ENCODE results near the gene EOGT.

DNA sequence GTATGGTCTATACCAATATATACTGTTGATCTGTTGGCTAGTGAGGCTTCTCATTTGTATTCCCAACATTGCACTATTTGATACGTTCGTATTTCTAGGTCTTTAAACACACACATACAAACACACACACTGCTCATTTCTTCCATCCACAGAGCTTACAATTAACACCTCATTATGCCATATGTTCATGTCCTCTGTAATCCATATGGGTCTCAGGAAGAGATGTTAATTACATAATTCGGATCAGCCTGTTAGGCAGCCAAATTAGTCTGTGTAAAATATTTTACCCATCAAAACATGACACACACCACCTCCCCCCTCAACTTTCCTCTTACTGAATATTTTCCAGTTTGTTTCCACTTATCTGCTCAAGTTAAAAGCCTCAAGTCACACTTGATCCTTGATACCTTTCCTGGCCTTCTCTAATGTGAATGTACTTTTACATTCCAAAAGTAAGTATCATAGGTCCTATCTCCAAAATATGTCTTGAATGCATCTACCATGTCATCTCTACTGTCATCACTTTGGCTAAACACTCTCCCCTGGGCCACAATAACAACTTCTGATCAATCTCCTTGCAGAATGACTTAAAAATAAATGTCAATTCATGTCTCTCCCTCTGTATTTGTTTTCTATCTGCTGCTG is 28.2 kb downstream of the EOGT start:
- TF ChIP-seq, protein P1, sequence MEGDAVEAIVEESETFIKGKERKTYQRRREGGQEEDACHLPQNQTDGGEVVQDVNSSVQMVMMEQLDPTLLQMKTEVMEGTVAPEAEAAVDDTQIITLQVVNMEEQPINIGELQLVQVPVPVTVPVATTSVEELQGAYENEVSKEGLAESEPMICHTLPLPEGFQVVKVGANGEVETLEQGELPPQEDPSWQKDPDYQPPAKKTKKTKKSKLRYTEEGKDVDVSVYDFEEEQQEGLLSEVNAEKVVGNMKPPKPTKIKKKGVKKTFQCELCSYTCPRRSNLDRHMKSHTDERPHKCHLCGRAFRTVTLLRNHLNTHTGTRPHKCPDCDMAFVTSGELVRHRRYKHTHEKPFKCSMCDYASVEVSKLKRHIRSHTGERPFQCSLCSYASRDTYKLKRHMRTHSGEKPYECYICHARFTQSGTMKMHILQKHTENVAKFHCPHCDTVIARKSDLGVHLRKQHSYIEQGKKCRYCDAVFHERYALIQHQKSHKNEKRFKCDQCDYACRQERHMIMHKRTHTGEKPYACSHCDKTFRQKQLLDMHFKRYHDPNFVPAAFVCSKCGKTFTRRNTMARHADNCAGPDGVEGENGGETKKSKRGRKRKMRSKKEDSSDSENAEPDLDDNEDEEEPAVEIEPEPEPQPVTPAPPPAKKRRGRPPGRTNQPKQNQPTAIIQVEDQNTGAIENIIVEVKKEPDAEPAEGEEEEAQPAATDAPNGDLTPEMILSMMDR (conservative IDR thresholded peaks at IDR 0.05; ENCODE audit: low read length) = no peak
- TF ChIP-seq EZH2phosphoT487 (IDR thresholded peaks at IDR 0.05; ENCODE audit: borderline replicate concordance) = no peak
